H1 (cell line): ENCODE results near the gene DDX3X. TPM values are rescaled to one million over a fixed set of nuclear protein-coding genes. Genes with fewer than 3 reads are reported as not detected.

ENCODE experiments used
- BACH1 ChIP-seq: IDR thresholded peaks from 2 replicates; pipeline ENCODE4 v1.6.1; 2012; ENCODE audit warnings: low read length, improper control_type of control experiment
- BRCA1 ChIP-seq: IDR thresholded peaks from 2 replicates; pipeline ENCODE4 v1.6.1; 2012; ENCODE audit warnings: low read depth, low read length, improper control_type of control experiment
- CBX5 ChIP-seq: fragments of 300-800, 300-1000 bp; sonication (generic); IDR thresholded peaks from 2 replicates; pipeline ENCODE4 v1.7.1; 2016; ENCODE audit warnings: antibody characterized with exemption, low read length, low read depth
- CEBPB ChIP-seq: IDR thresholded peaks from 2 replicates; pipeline ENCODE4 v1.6.1; 2012; ENCODE audit warnings: low read depth, low read length
- CHD1 ChIP-seq: IDR thresholded peaks from 2 replicates; pipeline ENCODE4 v1.6.1; 2012; ENCODE audit warnings: low read depth, low read length, improper control_type of control experiment
- CTBP2 ChIP-seq: IDR thresholded peaks from 2 replicates; pipeline ENCODE4 v1.7.0; 2011; ENCODE audit warnings: borderline replicate concordance, mild to moderate bottlenecking, moderate library complexity, mixed read lengths, low read length; ENCODE audit not compliant: insufficient read depth, insufficient read length
- GABPA ChIP-seq: IDR thresholded peaks from 2 replicates; pipeline ENCODE4 v1.6.1; 2011; ENCODE audit warnings: mild to moderate bottlenecking, low read length, moderate library complexity, borderline replicate concordance; ENCODE audit not compliant: insufficient read depth
- HDAC2 ChIP-seq, 2 experiments: fragments of 300-600 bp in 1 of 2; sonication (generic) in 1 of 2; IDR thresholded peaks; 2 replicates each; pipeline ENCODE4 v1.6.1; 2011 to 2012; ENCODE audit warnings: low read depth in 2 of 2, low read length in 2 of 2, mild to moderate bottlenecking in 2 of 2, moderate library complexity in 2 of 2, borderline replicate concordance in 1 of 2, inconsistent platforms in 1 of 2
- HDAC6 ChIP-seq: IDR thresholded peaks from one replicate; pipeline ENCODE4 v1.7.1; 2012; ENCODE audit warnings: low read depth, mild to moderate bottlenecking, inconsistent platforms, low read length, moderate library complexity
- JUND ChIP-seq: IDR thresholded peaks from 2 replicates; pipeline ENCODE4 v1.6.1; 2011; ENCODE audit warnings: mild to moderate bottlenecking, improper control_type of control experiment, low read length
- PHF8 ChIP-seq: fragments of 200-600 bp; sonication (generic); conservative IDR thresholded peaks from 2 replicates; pipeline ENCODE4 v1.7.1; 2012; ENCODE audit warnings: low read depth, mild to moderate bottlenecking, inconsistent platforms, low read length, moderate library complexity
- POLR2AphosphoS5 ChIP-seq: IDR thresholded peaks from 2 replicates; pipeline ENCODE4 v1.6.1; 2011; ENCODE audit warnings: low read depth, low read length
- POU5F1 ChIP-seq: IDR thresholded peaks from 2 replicates; pipeline ENCODE4 v1.6.1; 2011; ENCODE audit warnings: low read depth, mild to moderate bottlenecking, low read length, moderate library complexity
- RBBP5 ChIP-seq: IDR thresholded peaks from 2 replicates; pipeline ENCODE4 v1.7.1; 2012; ENCODE audit warnings: low read depth, mild to moderate bottlenecking, inconsistent platforms, low read length, moderate library complexity, borderline replicate concordance
- SP1 ChIP-seq: IDR thresholded peaks from 2 replicates; pipeline ENCODE4 v1.6.1; 2011; ENCODE audit warnings: low read depth, low read length
- SP2 ChIP-seq: IDR thresholded peaks from 2 replicates; pipeline ENCODE4 v1.6.1; 2012; ENCODE audit warnings: mild to moderate bottlenecking, low read length, inconsistent platforms
- TAF1 ChIP-seq: IDR thresholded peaks from 2 replicates; pipeline ENCODE4 v1.6.1; 2011; ENCODE audit warnings: mild to moderate bottlenecking, low read depth, low read length
- TBP ChIP-seq: IDR thresholded peaks from 2 replicates; pipeline ENCODE4 v1.6.1; 2011; ENCODE audit warnings: low read depth, low read length, improper control_type of control experiment
- YY1 ChIP-seq: IDR thresholded peaks from 2 replicates; pipeline ENCODE4 v1.6.1; 2011; ENCODE audit warnings: low read depth, mild to moderate bottlenecking, low read length
- polyA plus RNA-seq, 7 experiments: library from polyadenylated mRNA; depleted of rRNA in 3 of 7; stranded (reverse) in 5 of 7; unstranded in 2 of 7; fragments of >200 nt in 5 of 7; fragments of 200-250 nt in 2 of 7; gene quantifications; 1 replicate in 5 of 7; 2 replicates in 1 of 7; 4 replicates in 1 of 7; pipeline versions ENCODE4 v1.2.1 to v1.2.3, GENCODE V29; 2011 to 2013; ENCODE audit warnings: missing spikeins in 2 of 7, mixed read lengths in 2 of 7
- total RNA-seq: library from RNA; stranded (reverse); fragmentation: NEBNext Ultra II Directional; extraction: Animal tissue kit (Norgen Biotek cat#: 25700); gene quantifications from 2 replicates; pipeline ENCODE4 v1.2.1, GENCODE V29; 2021
- TF ChIP-seq, protein P1 (sequence below), 3 experiments: IDR thresholded peaks; 1 replicate in 2 of 3; 2 replicates in 1 of 3; pipeline versions ENCODE4 v1.5.1 to v1.6.1; 2011; ENCODE audit warnings: low read length in 3 of 3, mild to moderate bottlenecking in 3 of 3, inconsistent platforms in 2 of 3, low read depth in 1 of 3, moderate library complexity in 1 of 3; ENCODE audit not compliant: insufficient read depth in 1 of 3; ENCODE audit errors: control extremely low read depth in 1 of 3
- TF ChIP-seq, protein P2 (sequence below): IDR thresholded peaks from 2 replicates; pipeline ENCODE4 v1.6.1; 2011; ENCODE audit warnings: low read length, improper control_type of control experiment

DDX3X gene
- total and polyA plus RNA-seq, 2 of the 8 experiments (the other 6 are each of a cell fraction or from before 2014, with no cell fraction given) = 39.4 to 291 TPM

DNA sequence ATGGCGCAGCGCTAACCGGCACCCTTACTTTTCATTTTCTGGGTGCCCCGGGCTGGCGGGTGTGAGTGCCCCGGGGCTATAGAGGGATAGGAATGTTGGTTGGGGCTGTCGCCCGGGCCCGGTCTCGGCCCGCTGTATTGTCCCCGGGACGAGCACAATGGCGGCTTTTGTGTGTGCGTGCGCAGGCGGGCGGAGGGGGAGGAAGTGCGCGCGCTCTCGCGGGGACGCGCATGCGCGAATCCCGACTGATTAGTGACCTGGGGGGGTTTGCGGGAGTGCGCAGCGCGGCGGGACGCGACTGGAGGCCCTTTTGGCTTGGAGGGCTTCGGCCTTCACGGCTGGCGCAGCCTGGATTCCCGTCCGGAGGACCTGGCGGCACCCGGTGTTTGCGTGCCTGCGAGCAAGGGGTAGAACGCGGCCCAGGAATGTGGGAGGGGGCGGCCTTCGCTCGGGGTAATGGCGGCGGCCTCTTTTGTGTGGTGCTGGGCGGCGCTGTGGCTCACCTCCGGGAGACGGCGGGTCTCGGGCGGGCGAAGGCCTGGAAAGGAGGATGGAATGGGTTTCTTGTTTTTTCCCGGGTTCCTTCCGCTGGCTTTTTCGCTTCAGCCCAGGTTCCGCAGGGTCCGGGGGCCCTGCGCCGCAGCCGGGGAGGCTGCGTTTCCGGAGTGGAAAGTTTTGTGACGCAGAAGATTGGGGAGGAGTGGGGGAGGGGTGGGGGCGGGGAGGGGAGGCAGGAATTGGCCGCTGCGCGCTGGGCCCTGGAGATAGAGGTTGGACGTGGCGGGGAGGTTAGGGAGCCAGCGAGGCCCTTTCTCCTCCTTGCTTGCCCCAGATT, 618 bp downstream of the DDX3X start (continued):
- TF ChIP-seq RBBP5 (no peak), CBX5 (no peak), YY1 (peak; percentile 74), GABPA (no peak), HDAC2 (IDR thresholded peaks at IDR 0.05; ENCODE audit: borderline replicate concordance in 1 of 2, low read depth in 2 of 2, low read length in 2 of 2) (no peak), BACH1 (no peak), SP2 (no peak), TBP (0 out of 2 replicates have a peak, but pooled peaks have one; percentile 7), JUND (no peak), POU5F1 (no peak), POLR2AphosphoS5 (no peak; the same call in 1 of the 2 replicates), SP1 (no peak), BRCA1 (no peak), CHD1 (no peak), CEBPB (no peak), CTBP2 (no peak), TAF1 (no peak; the same call in 1 of the 2 replicates), PHF8 (peak; percentile 5; the same call in 1 of the 2 replicates), HDAC6 (no peak)
- TF ChIP-seq, protein P1, sequence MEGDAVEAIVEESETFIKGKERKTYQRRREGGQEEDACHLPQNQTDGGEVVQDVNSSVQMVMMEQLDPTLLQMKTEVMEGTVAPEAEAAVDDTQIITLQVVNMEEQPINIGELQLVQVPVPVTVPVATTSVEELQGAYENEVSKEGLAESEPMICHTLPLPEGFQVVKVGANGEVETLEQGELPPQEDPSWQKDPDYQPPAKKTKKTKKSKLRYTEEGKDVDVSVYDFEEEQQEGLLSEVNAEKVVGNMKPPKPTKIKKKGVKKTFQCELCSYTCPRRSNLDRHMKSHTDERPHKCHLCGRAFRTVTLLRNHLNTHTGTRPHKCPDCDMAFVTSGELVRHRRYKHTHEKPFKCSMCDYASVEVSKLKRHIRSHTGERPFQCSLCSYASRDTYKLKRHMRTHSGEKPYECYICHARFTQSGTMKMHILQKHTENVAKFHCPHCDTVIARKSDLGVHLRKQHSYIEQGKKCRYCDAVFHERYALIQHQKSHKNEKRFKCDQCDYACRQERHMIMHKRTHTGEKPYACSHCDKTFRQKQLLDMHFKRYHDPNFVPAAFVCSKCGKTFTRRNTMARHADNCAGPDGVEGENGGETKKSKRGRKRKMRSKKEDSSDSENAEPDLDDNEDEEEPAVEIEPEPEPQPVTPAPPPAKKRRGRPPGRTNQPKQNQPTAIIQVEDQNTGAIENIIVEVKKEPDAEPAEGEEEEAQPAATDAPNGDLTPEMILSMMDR (IDR thresholded peaks at IDR 0.05; ENCODE audit: control extremely low read depth in 1 of 3, insufficient read depth in 1 of 3, low read depth in 1 of 3, low read length in 3 of 3) = no peak
- TF ChIP-seq, protein P2, sequence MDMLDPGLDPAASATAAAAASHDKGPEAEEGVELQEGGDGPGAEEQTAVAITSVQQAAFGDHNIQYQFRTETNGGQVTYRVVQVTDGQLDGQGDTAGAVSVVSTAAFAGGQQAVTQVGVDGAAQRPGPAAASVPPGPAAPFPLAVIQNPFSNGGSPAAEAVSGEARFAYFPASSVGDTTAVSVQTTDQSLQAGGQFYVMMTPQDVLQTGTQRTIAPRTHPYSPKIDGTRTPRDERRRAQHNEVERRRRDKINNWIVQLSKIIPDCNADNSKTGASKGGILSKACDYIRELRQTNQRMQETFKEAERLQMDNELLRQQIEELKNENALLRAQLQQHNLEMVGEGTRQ = no peak
